GM12865 (cell line): ENCODE data around the gene TMEM125.

ENCODE experiments used
- DNase-seq: peaks from one replicate; pipeline ENCODE4 v3.0.0; 2010; ENCODE audit warnings: low read depth
- H3K4me3 ChIP-seq: 2 replicates; pipeline ENCODE4 v1.5.1; 2011; ENCODE audit warnings: mild to moderate bottlenecking, low read depth, low read length, control low read depth
- TF ChIP-seq, protein P1 (sequence below): IDR thresholded peaks from 2 replicates; pipeline ENCODE4 v1.5.1; 2011; ENCODE audit warnings: low read length, control low read depth, low read depth, inconsistent platforms; ENCODE audit not compliant: insufficient read depth; ENCODE audit errors: missing control alignments

The TMEM125 gene

DNA sequence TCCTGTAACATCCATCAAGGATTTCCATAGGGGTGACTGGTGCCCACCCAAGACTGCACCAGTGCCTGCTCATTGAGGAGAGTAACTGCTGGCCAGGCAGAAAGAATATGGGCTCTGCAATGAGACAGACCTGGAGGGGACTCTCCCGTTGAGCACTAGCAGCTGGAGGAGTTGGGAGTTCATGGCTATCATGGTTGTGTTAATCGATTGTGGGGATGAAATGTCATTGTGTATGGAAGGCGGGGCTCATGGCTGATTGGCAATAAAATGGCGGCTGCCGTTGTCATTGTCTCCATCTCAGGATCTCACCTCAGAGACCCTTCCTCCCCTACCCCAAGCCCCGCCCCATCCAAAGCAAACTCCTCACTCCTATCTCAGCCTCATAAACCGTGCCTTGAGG is 3.9 kb downstream of the TMEM125 start:
- TF ChIP-seq, protein P1, sequence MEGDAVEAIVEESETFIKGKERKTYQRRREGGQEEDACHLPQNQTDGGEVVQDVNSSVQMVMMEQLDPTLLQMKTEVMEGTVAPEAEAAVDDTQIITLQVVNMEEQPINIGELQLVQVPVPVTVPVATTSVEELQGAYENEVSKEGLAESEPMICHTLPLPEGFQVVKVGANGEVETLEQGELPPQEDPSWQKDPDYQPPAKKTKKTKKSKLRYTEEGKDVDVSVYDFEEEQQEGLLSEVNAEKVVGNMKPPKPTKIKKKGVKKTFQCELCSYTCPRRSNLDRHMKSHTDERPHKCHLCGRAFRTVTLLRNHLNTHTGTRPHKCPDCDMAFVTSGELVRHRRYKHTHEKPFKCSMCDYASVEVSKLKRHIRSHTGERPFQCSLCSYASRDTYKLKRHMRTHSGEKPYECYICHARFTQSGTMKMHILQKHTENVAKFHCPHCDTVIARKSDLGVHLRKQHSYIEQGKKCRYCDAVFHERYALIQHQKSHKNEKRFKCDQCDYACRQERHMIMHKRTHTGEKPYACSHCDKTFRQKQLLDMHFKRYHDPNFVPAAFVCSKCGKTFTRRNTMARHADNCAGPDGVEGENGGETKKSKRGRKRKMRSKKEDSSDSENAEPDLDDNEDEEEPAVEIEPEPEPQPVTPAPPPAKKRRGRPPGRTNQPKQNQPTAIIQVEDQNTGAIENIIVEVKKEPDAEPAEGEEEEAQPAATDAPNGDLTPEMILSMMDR: no peak
- DNase-seq: no peak

DNA sequence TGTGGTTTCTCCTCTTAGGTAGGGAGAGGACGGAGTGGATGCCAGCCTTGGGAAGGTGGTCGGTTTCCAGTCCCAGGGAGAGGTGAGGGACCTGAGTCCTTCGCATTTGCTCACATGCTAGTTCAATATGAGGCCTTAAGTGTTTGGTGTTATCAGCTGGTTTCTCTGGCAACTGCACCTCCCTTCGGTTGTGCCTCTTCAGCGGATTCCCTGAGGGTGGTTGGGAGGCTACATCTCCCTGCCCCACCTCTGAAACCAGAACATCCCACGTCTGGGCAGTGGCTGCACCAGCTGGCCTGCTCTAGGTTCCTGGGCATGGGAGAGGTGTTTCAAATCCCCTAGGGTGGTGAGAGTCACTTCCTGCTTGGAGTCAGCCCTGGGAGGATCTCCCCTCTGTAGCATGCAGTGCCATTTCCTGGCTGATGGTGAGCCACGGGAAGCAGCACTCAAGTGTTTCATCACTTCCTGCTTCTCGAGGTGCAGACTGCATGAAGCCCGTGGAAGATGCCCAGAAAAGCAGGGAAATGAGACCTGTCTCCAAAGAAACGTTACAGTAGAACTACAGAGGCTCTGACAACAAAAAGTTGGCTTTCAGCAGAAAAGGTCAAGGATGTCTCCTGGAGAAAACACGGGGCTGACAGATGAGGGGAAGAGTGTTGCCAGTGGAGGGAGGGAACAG is 4.5 kb downstream of the TMEM125 start:
- no peak overlapping the region for H3K4me3 ChIP-seq
- TF ChIP-seq, protein P1: no peak
- peak; percentile 52 for DNase-seq

More for the DNA sequence above, 3.9 kb downstream of the TMEM125 start:
- H3K4me3 ChIP-seq: no peak overlapping the region

DNA sequence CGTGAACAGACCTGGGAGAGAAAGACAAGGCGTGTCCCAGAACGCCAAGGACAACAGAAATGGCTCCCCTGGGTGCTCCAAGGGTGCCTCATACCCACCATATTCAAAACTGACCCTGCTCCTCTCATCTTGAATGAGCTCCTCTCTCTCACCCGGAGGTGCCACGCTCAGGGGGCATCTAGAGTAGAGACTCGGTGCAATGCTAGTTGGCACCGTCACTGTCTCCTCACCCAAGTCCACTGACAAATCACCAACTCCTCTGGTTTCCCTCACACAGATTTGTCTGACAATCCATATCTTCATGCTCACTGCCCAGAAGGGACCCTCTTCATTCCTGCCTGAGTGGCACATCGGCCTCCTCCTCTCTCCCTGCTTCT is 5.0 kb downstream of the TMEM125 start:
- TF ChIP-seq, protein P1: no peak
- no peak for DNase-seq
- no peak overlapping the region for H3K4me3 ChIP-seq

DNA sequence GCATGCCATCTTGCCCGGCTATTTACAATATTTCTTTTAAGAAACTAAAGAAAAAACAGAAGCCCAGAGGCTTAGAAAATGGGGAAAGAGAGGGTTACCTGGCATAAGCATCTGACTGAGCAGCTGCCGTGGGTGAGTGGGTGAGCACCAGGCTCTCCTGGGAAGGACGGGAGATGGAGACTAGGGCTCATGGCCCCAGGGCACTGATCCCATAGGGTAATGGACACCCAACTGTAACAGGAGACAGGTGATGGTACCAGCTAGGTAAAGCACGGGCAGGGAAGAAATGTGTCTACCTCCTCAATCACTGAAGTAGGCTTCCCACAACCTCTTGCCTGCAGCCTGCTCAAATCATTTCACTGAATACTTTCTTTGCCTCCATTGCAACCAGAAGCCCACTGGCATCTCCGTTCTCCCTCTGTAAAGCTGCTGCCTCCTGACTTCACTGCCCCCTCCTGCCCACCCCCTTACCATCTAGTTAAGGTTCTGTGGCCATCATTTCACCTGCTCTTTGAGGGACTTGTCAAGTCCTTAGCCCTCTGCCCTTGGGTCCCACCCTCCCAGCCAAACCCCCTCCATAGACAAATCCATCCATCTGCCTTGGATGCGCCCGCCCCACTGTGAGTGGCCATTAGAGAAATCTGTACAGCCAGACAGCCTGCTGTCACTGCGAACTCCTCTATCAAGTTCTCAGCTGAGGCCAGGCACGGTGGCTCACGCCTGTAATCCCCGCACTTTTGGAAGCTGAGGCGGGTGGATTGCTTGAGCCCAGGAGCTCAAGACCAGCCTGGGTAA is 6.2 kb downstream of the TMEM125 start:
- no peak for DNase-seq
- TF ChIP-seq, protein P1: no peak
- H3K4me3 ChIP-seq: no peak overlapping the region

DNA sequence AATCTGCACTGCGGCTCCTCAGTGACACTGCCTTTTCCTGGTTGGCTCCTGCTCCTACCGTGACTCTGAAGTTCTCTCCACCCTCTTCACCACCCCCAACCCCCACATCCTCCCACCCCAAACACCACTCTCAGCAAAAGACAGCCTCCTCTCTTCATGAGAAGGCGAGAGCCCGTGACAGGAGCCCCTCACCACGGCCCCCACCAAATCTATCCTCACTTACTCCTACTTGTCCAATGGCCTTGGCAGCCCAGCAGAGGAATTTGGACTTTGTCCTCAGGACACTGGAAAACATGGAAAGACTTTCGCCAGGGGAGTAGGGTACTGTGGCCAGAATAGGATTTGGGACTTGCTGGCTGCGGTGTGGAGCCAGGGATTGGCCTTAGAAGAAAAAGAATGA is 6.9 kb downstream of the TMEM125 start:
- no peak for DNase-seq
- no peak overlapping the region for H3K4me3 ChIP-seq
- TF ChIP-seq, protein P1: no peak

DNA sequence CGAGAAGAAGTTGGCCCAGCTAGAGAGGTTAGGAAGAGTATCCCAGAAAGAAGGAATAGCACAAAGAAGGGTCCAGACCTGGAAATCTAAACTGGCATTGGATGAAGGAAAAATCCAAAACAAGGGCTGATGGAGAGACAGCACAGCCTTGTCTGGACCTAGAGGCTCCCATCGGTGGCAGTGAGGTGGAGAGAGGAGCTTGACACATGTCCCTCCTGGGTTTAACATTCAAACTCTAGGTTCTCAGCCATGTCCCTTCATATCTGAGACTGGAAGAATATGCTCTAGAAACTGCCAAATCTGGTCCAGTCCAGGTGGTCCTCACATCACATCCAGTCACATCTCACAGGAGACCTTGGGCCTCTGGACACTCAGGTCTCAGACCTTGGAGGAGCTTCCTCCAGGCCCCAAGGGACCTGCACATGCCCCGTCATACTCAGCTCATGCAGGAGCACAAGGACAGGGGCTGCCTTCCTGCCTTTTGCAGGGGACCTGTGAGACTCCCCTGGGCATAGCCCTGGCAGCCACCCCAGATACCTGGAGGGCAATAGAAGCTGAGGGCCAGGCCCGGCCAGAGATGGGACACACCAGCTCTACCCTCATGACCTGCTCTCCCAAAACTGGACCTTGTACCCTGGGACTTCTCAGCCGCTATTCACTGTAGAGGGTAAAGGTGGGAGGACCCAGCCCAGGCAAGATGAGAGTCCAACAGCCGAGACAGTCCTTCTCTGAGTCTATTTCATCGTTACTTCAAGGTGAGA is 7.5 kb downstream of the TMEM125 start:
- no peak overlapping the region for H3K4me3 ChIP-seq
- TF ChIP-seq, protein P1: no peak
- no peak for DNase-seq
